ENCODE results near the gene SESTD1.
"Not testable (repeated sequence)": the region's sequence is repeated elsewhere in the genome, so short reads cannot be mapped to it uniquely, and the experiment has no call there.

The SESTD1 gene

DNA sequence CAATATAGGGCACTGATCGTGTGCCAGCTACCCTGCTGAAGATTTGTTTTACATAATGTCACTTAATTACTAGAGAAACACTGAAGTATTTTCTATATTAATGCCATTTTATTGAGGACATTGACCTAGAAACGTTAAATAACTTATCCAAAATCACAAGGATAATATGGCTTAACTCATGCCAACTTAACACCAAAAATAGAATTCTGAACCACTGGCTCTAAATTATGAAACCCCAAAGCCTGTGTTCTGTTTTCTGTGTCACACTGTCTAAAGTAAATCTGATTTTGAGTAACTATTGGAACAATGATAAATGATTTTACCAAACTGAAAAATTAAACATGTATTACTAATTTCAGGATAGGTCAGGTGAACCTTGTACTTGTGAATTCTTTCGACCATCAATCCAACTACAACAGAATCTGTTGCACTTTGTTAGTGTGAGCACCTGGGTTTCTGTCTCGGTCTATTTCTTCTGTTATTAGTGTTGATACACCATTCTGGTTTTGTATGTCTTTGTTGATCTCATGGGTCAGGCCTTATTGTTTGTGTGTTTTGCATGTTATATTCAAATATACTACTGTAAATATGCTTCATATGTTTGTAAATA, 166.4 kb downstream of the SESTD1 start:
- Mint-ChIP-seq H3K4me1 (ENCODE audit: low read depth) (peaks cover 17% of the 10 kb centered on the region), H3K27me3 (no peaks in the 10 kb centered on the region), H3K4me3 (no peak overlapping the region), H3K9me3 (ENCODE audit: low read depth) (peaks cover 4% of the 10 kb centered on the region), H3K27ac (no peak overlapping the region), H3K36me3 (peaks cover 2% of the 10 kb centered on the region)

- Mint-ChIP-seq H3K36me3 (peaks cover 2% of the 10 kb centered on the region), H3K27me3 (no peaks in the 10 kb centered on the region), H3K4me1 (ENCODE audit: low read depth) (peaks cover 17% of the 10 kb centered on the region), H3K27ac (no peak overlapping the region), H3K4me3 (no peak overlapping the region), H3K9me3 (ENCODE audit: low read depth) (peaks cover 4% of the 10 kb centered on the region)
Measured at GRCh38 chr2:179097131-179097530, 167.5 kb downstream of the SESTD1 start.

GRCh38 chr2:179096090-179096489, 168.5 kb downstream of the SESTD1 start:
- Mint-ChIP-seq H3K4me1 (ENCODE audit: low read depth) (peaks cover 17% of the 10 kb centered on the region), H3K27me3 (no peaks in the 10 kb centered on the region), H3K4me3 (no peak overlapping the region), H3K9me3 (ENCODE audit: low read depth) (peaks cover 4% of the 10 kb centered on the region), H3K27ac (no peak overlapping the region), H3K36me3 (peaks cover 2% of the 10 kb centered on the region)

DNA sequence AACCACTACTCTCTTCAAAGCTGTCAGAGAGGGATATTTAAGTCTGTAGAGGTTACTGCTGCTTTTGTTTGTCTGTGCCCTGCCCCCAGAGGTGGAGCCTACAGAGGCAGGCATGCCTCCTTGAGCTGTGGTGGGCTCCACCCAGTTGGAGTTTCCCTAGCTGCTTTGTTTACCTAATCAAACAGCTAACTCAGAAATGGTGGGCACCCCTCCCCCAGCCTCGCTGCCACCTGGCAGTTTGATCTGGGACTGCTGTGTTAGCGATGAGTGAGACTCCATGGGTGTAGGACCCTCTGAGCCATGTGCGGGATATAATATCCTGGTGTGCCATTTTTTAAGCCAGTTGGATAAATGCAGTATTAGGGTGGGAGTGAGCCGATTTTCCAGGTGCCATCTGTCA, 171.7 kb downstream of the SESTD1 start:
- H3K9me3 Mint-ChIP-seq (ENCODE audit: low read depth) = not testable (repeated sequence)

GRCh38 chr2:179082697-179083096, 181.9 kb downstream of the SESTD1 start:
- H3K27me3 Mint-ChIP-seq = no peaks in the 10 kb centered on the region
- no peak overlapping the region for H3K4me3 Mint-ChIP-seq
- peaks cover 18% of the 10 kb centered on the region for H3K9me3 Mint-ChIP-seq (ENCODE audit: low read depth)
- H3K4me1 Mint-ChIP-seq (ENCODE audit: low read depth) = no peaks in the 10 kb centered on the region
- peaks cover 13% of the 10 kb centered on the region for H3K36me3 Mint-ChIP-seq
- no peak overlapping the region for H3K27ac Mint-ChIP-seq

More for the DNA sequence above, 171.7 kb downstream of the SESTD1 start:
- not testable (repeated sequence) for H3K27ac Mint-ChIP-seq, H3K27me3 Mint-ChIP-seq, H3K4me3 Mint-ChIP-seq, H3K36me3 Mint-ChIP-seq
- peaks cover 17% of the 10 kb centered on the region for H3K4me1 Mint-ChIP-seq (ENCODE audit: low read depth)

DNA sequence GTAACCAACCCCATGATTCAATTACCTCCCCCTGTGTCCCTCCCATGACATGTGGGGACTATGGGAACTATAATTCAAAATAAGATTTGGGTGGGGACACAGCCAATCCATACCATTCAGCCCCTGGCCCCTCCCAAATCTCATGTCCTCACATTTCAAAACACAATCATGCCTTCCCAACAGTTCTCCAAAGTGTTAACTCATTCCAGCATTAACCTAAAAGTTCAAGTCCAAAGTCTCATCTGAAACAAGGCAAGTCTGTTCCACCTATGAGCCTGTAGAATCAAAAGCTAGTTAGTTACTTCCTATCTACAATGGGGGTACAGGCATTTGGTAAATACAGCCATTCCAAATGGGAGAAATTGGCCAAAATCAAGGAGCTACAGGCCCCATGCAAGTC, 182.7 kb downstream of the SESTD1 start:
- Mint-ChIP-seq H3K36me3 (peaks cover 19% of the 10 kb centered on the region), H3K27ac (no peak overlapping the region), H3K4me1 (ENCODE audit: low read depth) (no peaks in the 10 kb centered on the region), H3K9me3 (ENCODE audit: low read depth) (peaks cover 24% of the 10 kb centered on the region), H3K4me3 (no peak overlapping the region), H3K27me3 (no peaks in the 10 kb centered on the region)

GRCh38 chr2:179072527-179072926, 192.1 kb downstream of the SESTD1 start:
- H3K4me3 Mint-ChIP-seq = no peak overlapping the region
- no peak overlapping the region for H3K27ac Mint-ChIP-seq
- no peaks in the 10 kb centered on the region for H3K4me1 Mint-ChIP-seq (ENCODE audit: low read depth)
- peaks cover 6% of the 10 kb centered on the region for H3K36me3 Mint-ChIP-seq
- no peaks in the 10 kb centered on the region for H3K27me3 Mint-ChIP-seq
- H3K9me3 Mint-ChIP-seq (ENCODE audit: low read depth) = peaks cover 11% of the 10 kb centered on the region

- Mint-ChIP-seq H3K36me3 (no peaks in the 10 kb centered on the region), H3K27ac (no peak overlapping the region), H3K27me3 (no peaks in the 10 kb centered on the region), H3K9me3 (ENCODE audit: low read depth) (peaks cover 5% of the 10 kb centered on the region), H3K4me1 (ENCODE audit: low read depth) (no peaks in the 10 kb centered on the region), H3K4me3 (no peak overlapping the region)
Measured at GRCh38 chr2:179071810-179072355, 192.7 kb downstream of the SESTD1 start.

DNA sequence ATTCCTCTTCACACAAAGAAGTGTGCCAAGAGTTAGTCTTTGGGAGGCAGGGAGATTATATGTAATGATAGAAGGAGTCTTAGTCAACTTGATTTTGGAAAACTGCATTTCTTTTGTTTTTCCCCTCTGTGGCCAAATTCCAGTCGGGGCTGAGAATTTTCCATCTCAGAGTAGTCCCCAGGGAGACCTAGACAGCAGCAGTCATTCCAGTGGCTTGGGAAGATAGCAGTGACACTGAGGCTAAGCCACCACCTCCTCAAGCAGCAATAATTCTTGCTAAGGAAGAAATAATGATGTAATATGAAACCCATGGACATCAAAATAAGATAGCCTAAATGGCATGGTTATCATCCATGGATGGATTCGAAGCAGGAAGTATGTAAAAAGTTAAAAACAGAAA, 193.7 kb downstream of the SESTD1 start:
- Mint-ChIP-seq H3K27me3 (no peaks in the 10 kb centered on the region), H3K4me1 (ENCODE audit: low read depth) (no peaks in the 10 kb centered on the region), H3K27ac (no peak overlapping the region), H3K36me3 (no peaks in the 10 kb centered on the region), H3K4me3 (no peak overlapping the region), H3K9me3 (ENCODE audit: low read depth) (peaks cover 3% of the 10 kb centered on the region)

- no peak overlapping the region for H3K27ac Mint-ChIP-seq
- no peak overlapping the region for H3K4me3 Mint-ChIP-seq
- peaks cover 3% of the 10 kb centered on the region for H3K9me3 Mint-ChIP-seq (ENCODE audit: low read depth)
- no peaks in the 10 kb centered on the region for H3K36me3 Mint-ChIP-seq
- no peaks in the 10 kb centered on the region for H3K27me3 Mint-ChIP-seq
- no peaks in the 10 kb centered on the region for H3K4me1 Mint-ChIP-seq (ENCODE audit: low read depth)
Measured at GRCh38 chr2:179069685-179070084, 194.9 kb downstream of the SESTD1 start.

GRCh38 chr2:179068991-179069643, 195.5 kb downstream of the SESTD1 start:
- Mint-ChIP-seq H3K36me3 (no peaks in the 10 kb centered on the region), H3K27ac (no peak overlapping the region), H3K9me3 (ENCODE audit: low read depth) (peaks cover 3% of the 10 kb centered on the region), H3K4me1 (ENCODE audit: low read depth) (no peaks in the 10 kb centered on the region), H3K4me3 (no peak overlapping the region), H3K27me3 (no peaks in the 10 kb centered on the region)

GRCh38 chr2:179059026-179059700, 205.5 kb downstream of the SESTD1 start:
- no peaks in the 10 kb centered on the region for H3K4me1 Mint-ChIP-seq (ENCODE audit: low read depth)
- peaks cover 4% of the 10 kb centered on the region for H3K9me3 Mint-ChIP-seq (ENCODE audit: low read depth)
- H3K27me3 Mint-ChIP-seq = no peaks in the 10 kb centered on the region
- H3K4me3 Mint-ChIP-seq = no peak overlapping the region
- H3K36me3 Mint-ChIP-seq = peaks cover 3% of the 10 kb centered on the region
- H3K27ac Mint-ChIP-seq = no peak overlapping the region

GRCh38 chr2:179057737-179058136, 206.9 kb downstream of the SESTD1 start:
- Mint-ChIP-seq H3K27ac (no peak overlapping the region), H3K4me3 (no peak overlapping the region), H3K36me3 (peaks cover 3% of the 10 kb centered on the region), H3K9me3 (ENCODE audit: low read depth) (peaks cover 4% of the 10 kb centered on the region), H3K4me1 (ENCODE audit: low read depth) (no peaks in the 10 kb centered on the region), H3K27me3 (no peaks in the 10 kb centered on the region)

GRCh38 chr2:179053568-179053967, 211.1 kb downstream of the SESTD1 start:
- not testable (repeated sequence) for H3K9me3 Mint-ChIP-seq (ENCODE audit: low read depth); H3K4me3 Mint-ChIP-seq; H3K27me3 Mint-ChIP-seq; H3K36me3 Mint-ChIP-seq; H3K27ac Mint-ChIP-seq
- H3K4me1 Mint-ChIP-seq (ENCODE audit: low read depth) = peaks cover 24% of the 10 kb centered on the region
